Stimulated activated CD4-positive, alpha-beta T cell treated with anti-CD3 and anti-CD28 coated beads, Interleukin-4, amount 100 ng/mL, for 1 hour (primary cell): ENCODE results near the gene SLC4A5.
"Not testable (repeated sequence)": the region's sequence is repeated elsewhere in the genome, so short reads cannot be mapped to it uniquely, and the experiment has no call there.

Experiments used
- DNase-seq: peaks from one replicate; pipeline ENCODE4 v3.0.0-alpha.2; 2020

The SLC4A5 gene

DNA sequence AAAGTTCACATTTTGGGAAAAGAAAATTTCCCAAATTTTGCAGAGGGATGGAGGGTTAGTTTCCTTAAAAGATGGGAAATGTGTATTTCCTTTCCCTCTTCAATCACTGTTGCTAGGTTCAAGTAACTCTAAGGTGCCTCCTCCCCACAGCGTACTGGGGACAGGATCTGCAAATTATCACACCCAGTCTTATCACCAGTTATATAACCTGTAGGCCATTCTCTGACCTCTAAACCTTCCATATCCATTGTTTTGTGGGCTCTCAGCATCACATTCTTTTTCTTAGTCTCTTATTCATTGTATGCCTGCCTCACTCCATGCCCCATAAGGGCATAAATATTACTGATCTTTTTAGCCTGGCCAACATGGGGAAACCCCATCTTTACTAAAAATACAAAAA lies 148.4 kb downstream of the SLC4A5 start:
- DNase-seq, result no peak

DNA sequence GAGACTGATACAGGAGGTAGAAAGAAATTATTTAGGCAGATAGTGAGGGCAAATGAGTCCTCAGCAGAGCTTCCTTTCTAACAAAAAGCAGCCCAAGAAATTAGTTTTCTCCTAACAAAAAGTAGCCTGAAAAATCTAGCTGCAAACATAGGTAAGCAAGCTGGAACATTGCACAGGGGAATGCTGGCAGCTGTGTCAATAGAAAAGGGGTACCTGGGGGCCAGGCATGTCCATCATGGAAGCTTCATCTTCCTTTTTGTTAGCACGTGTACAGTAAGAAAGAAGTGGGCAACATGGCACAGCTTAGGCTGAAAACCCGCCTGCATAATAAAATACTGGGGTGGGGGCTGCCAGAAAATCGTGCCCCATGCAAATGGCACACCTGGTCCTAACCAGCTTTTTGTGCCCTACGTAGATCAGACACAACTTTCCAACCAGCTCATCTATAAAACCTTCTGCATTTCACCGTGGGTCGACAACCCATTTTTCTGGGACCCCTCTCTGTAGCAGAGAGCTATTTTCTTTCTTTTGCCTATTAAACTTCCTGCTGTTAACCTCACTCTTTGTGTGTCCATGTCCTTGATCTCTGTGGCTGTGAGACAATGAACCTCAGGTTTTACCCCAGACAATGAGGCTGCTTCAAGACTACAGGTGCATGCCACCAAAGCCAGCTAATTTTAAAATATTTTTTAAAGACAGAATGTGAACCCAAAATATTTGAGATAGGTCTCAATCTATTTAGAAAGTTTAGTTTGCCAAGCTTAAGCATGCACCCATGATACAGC lies 151.4 kb downstream of the SLC4A5 start:
- no peak for DNase-seq

DNA sequence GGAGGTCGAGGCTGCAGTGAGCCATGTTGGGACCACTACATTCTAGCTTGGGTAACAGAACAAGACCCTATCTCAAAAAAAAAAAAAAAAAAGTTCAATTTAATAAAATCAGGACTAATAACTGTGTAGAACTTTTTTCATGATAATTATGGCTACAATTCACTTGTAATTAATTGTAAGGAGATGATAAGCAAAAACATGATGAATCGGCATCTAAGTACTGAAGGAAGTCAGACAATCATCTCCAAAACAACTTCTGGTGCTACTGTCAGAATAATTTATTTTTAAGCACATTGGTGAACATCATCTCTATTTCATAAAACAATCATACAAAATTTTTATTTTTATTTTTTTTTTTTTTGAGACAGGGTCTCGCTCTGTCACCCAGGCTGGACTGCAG lies 154.5 kb downstream of the SLC4A5 start:
- DNase-seq, result no peak

DNA sequence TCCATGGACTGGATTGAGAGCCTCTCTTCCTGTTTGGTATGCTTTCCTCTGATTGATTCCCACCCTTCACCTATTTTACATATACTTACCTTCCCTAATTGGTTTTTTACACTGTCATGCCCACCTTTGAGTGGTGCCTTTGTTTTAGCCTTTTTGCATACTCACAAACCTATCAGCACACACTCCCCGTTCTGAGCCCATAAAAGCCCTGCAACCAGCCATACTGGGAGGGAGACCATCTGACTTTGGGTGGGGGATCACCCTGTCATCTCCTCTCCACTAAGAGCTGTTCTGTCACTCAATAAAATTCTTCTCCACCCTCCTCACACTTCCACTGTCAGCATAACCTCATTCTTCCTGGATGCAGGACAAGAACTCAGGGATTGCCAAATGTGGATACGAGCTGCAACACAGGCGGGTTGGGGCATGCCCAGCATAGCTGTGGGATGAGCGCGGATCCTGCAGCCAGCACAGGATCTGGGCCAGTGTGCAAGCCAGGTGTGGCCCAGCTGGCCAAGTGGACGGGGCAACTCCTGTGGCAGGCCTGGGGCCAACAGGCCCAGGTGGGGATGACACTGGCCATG lies 155.1 kb downstream of the SLC4A5 start:
- no peak for DNase-seq

DNA sequence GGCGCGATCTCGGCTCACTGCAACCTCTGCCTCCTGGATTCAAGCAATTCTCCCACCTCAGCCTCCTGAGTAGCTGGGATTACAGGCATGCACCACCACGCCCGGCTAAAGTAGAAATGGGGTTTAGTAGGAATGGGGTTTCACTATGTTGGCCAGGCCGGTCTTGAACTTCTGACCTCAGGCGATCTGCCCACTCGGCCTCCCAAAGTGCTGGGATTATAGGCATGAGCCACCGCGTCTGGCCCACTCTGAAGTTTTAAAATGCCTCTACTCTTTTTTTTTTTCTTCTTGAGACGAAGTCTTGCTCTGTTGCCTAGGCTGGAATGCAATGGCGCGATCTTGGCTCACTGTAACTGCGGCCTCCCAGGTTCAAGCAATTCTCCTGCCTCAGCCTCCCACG lies 156.5 kb downstream of the SLC4A5 start:
- DNase-seq, result not testable (repeated sequence)

DNA sequence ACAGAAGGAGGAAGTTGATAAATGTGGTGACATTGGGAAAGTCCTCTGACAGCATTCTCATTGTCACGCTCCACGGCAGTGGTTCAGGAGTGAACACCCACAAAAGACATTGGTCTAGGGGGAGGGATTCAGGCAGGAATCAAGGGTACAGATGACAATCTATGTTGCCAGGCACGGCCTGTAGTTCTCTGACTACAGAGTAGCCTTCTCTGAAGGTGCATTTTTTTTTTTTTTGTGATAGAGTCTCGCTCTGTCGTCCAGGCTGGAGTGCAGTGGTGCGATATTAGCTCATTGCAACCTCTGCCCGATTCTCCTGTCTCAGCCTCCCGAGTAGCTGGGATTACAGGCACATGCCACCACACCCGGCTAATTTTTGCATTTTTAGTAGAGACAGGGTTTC lies 157.2 kb downstream of the SLC4A5 start:
- peak; percentile 21 for DNase-seq

DNA sequence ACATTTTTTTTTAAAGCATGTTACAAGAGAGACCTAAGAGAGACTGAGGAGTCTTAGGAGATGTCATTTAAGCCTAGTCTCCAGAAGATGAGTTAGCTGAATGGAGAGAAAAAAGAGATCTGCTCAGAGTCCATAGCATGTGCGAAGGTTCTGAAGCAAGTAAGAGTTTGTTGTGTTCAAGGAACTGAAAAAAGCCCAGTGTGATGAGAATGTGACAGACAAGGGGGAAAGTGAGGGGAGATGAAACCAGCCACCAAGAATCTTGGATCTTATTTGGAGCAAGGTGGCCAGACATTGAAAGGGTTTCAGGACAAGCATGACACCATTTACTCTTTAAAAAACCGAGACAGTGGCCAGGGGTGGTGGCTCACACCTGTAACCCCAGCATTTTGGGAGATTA lies 159.3 kb downstream of the SLC4A5 start:
- no peak for DNase-seq

DNA sequence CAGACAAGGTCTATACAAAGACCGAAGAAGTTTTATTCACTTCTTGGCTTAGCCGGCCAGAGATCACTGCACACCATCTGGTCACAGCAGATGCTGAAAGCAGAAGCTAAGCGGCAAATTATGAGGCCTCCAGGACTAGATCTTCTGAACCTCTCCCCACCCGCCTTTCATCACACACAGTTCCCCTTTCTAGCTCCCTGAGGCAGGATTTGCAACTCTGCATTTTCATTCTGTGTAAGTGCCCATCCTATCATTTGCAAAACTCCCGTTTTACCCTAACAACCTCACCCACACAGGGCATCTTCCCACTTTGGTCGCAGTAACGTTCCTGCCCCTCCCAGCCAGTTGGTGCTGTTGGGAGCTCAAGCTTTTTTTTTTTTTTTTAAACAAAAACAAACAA lies 161.5 kb downstream of the SLC4A5 start:
- DNase-seq, result no peak

DNA sequence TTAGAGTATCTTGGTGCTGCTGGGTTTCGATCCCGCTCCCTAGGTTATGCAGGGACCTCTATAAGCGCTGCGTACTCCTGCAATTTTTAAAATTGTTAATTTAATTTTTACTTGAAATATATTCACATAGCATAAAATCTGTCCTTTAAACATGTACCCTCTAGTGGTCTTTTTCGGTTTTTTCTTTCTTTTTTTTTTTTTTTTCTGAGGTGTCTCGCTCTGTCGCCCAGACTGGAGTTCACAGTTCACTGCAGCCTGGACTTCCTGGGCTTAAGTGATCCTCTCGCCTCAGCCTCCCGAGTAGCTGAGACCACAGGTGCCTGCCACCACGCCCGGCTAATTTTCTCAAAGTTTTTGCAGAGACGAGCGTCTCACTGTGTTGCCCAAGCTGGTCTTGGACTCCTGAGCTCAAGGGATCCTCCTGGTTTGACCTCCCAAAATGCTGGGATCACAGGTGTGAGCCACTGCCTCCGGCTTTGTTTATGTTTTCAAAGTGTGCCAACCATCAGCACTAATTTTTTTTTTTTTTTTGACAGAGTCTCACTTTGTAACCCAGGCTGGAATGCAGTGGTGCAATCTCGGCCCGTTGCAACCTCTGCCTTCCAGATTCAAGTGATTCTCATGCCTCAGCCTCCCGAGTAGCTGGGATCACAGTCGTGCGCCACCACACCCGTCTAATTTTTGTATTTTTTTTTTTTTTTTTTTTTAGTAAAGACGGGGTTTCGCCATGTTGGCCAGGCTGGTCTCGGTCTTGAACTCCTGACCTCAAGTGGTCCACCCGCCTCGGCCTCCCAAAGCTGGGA lies 164.0 kb downstream of the SLC4A5 start:
- no peak for DNase-seq

DNA sequence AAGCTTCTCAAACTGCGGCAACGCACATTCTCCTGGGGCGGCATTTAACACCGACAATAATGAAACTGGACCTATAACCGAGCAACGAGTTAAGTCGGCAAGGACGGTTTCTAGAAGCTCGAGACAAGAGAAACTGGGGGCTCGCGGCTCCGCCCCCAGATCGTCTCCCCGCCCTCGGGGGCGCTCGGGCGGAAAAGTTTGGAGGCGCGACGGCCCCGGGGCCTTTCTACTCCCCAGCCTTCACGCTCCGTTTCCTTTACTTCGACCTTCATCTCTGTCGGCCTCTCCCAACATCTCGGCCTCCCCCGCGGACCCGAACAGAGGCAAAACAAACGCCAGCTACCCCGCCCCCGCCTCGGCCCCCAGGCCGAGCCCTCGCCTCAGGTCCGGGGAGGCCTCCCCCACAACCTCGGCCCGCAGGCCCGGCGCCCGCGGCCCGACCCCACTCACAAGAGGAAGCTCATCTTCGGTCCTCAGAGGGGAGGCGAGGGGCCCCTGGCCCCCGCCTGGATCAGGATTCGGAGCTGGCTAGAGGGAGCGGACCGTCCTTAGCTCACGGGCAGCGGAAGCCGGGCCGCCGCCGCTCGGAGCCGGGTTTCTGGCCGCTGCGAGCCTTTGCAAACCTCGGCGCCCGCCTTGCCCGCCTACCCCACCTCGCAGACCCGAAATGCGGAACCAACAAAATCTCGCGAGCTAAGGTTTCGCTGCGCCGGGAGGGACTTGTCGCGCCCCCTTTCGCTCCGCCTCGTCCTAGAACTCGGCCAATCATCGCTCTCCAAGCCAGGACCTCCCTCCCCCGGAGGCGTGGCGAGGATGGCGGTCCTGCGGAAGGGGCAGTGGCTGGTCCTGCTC lies 164.8 kb downstream of the SLC4A5 start, which contains the start of gene MOB1A:
Gene MOB1A, minus strand, starts transcription at position 669 of the 852 bp plus-strand sequence. Its CDS starts 205 bp downstream, at position 464.
- DNase-seq, result peak; percentile 96

DNA sequence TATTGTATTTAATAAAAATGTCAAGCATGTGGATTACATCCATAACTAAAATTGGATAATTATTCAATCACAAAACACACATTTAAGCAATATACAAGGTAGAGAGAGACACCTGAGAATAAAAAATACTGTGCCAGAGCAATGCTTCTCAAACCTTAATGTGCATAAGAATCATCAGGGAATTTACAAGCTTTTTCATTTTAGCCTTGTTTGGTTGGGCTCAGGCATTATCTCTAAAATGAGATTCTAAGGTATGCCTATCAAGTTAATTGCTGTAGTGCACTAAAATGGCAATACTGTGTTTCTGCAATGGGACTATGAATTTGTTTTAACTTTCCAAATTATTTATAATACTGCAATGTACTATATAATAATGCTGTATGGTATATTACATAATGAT lies 165.5 kb downstream of the SLC4A5 start:
- no peak for DNase-seq

DNA sequence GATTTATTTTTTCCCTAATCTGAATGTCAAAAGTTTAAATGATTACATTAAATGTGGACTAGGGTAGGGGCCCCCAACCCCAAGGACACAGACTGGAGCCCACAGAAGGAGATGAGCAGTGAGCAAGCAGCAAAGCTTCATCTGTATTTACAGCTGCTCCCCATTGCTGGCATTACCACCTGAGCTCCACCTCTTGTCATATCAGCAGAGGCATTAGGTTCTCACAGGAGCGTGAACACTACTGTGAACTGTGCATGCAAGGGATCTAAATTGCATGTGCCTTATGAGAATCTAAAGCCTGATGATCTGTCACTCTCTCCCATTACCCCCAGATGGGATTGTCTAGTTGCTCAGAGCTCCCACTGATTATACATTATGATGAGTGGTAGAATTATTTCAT lies 168.3 kb downstream of the SLC4A5 start:
- no peak for DNase-seq

DNA sequence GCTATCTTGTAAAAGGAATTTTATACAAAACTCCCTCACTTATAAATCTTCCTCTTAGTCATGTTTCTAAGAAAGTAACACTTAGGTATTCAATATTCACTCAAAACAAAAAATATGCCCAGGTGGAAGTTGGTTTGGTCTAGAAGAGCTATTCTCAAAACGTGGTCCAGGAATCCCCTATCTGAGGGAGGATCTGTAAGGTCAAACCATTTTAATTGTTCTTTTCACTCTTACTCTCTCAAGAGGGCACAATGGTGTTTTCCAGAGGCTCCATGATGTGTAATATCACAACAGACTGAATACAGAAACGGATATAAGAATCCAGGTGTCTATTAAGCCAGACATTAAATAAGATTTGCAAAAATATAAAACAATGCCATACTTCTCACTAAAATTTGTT lies 174.5 kb downstream of the SLC4A5 start:
- no peak for DNase-seq
